WTC11 (cell line): ENCODE results near the gene CAB39L. TPM values are rescaled to one million over a fixed set of nuclear protein-coding genes. Genes with fewer than 3 reads are reported as not detected.

Source experiments
- ATAC-seq: fragments of 200-7000 bp; cut with Tn5 transposase; 2 replicates; pipeline ENCODE4 v1.10.0; 2021; ENCODE audit warnings: mild to moderate bottlenecking, moderate library complexity
- CTCF ChIA-PET: fragments of 300-600 bp; sonication (Branson Sonifier 250); formaldehyde crosslinking; loops from one replicate; lab custom pipeline; 2021; ENCODE audit warnings: antibody characterized with exemption; lab: Charles Lee
- POLR2A ChIA-PET: fragments of 350-600 bp; sonication (Branson Sonifier 250); formaldehyde crosslinking; loops from one replicate; lab custom pipeline; 2021; ENCODE audit warnings: antibody characterized with exemption; lab: Charles Lee
- DNase-seq: peaks from one replicate; pipeline ENCODE4 v3.0.0; 2021; ENCODE audit warnings: low spot score
- H3K27ac Mint-ChIP-seq: 2 replicates; pipeline ENCODE4 v1.8.0; 2021; ENCODE audit warnings: mixed read lengths
- H3K27me3 Mint-ChIP-seq: 2 replicates; pipeline ENCODE4 v1.8.0; 2021; ENCODE audit warnings: low read depth, mild to moderate bottlenecking, moderate library complexity, mixed read lengths
- H3K36me3 Mint-ChIP-seq: 2 replicates; pipeline ENCODE4 v1.8.0; 2021; ENCODE audit warnings: mixed read lengths
- H3K4me1 Mint-ChIP-seq: 2 replicates; pipeline ENCODE4 v1.8.0; 2022; ENCODE audit warnings: mixed read lengths
- H3K4me3 Mint-ChIP-seq: 2 replicates; pipeline ENCODE4 v1.8.0; 2021; ENCODE audit warnings: mild to moderate bottlenecking, moderate library complexity, mixed read lengths
- H3K9me3 Mint-ChIP-seq: 2 replicates; pipeline ENCODE4 v1.8.0; 2021; ENCODE audit warnings: mixed read lengths
- AR ChIP-seq: fragments of 250-450 bp; sonication (Bioruptor Pico); IDR thresholded peaks from 2 replicates; pipeline ENCODE4 v1.9.0; 2021; ENCODE audit warnings: mild to moderate bottlenecking
- CDX4 ChIP-seq: fragments of 250-450 bp; sonication (Bioruptor Pico); IDR thresholded peaks from 2 replicates; pipeline ENCODE4 v1.9.0; 2021; ENCODE audit warnings: moderate library complexity, mild to moderate bottlenecking, inconsistent platforms, borderline replicate concordance
- CTCF ChIP-seq: fragments of 200-600 bp; IDR thresholded peaks from 2 replicates; pipeline ENCODE4 v1.8.0; 2022; ENCODE audit warnings: antibody characterized with exemption
- ERG ChIP-seq: fragments of 250-450 bp; sonication (Bioruptor Pico); IDR thresholded peaks from 2 replicates; pipeline ENCODE4 v1.8.0; 2021; ENCODE audit warnings: mild to moderate bottlenecking
- ETV6 ChIP-seq: sonication (generic); formaldehyde crosslinking; IDR thresholded peaks from 2 replicates; pipeline ENCODE4 v1.8.1; 2022; ENCODE audit warnings: mild to moderate bottlenecking, missing genetic modification reagents
- FOXP1 ChIP-seq: sonication (generic); formaldehyde crosslinking; IDR thresholded peaks from 2 replicates; pipeline ENCODE4 v1.8.0; 2022; ENCODE audit warnings: missing genetic modification reagents, mild to moderate bottlenecking, moderate library complexity, borderline replicate concordance
- GABPB1 ChIP-seq: sonication (generic); formaldehyde crosslinking; IDR thresholded peaks from 2 replicates; pipeline ENCODE4 v1.8.1; 2023; ENCODE audit warnings: mild to moderate bottlenecking, missing genetic modification reagents
- HMGA2 ChIP-seq: fragments of 250-450 bp; sonication (Bioruptor Pico); IDR thresholded peaks from 2 replicates; pipeline ENCODE4 v1.4.0; 2021; ENCODE audit warnings: mild to moderate bottlenecking, moderate library complexity
- IRF1 ChIP-seq: sonication (generic); formaldehyde crosslinking; IDR thresholded peaks from 2 replicates; pipeline ENCODE4 v1.8.0; 2023; ENCODE audit warnings: missing genetic modification reagents
- JUN ChIP-seq: sonication (generic); formaldehyde crosslinking; IDR thresholded peaks from 2 replicates; pipeline ENCODE4 v1.8.0; 2023; ENCODE audit warnings: mild to moderate bottlenecking, missing genetic modification reagents
- NFATC4 ChIP-seq: fragments of 250-450 bp; sonication (Bioruptor Pico); IDR thresholded peaks from 2 replicates; pipeline ENCODE4 v1.9.0; 2021; ENCODE audit warnings: mild to moderate bottlenecking
- NFE2L1 ChIP-seq: sonication (generic); formaldehyde crosslinking; IDR thresholded peaks from 2 replicates; pipeline ENCODE4 v1.8.1; 2023; ENCODE audit warnings: missing genetic modification reagents
- RELA ChIP-seq: sonication (generic); formaldehyde crosslinking; IDR thresholded peaks from 2 replicates; pipeline ENCODE4 v1.8.1; 2022; ENCODE audit warnings: missing genetic modification reagents, mild to moderate bottlenecking, borderline replicate concordance
- SMAD3 ChIP-seq: sonication (generic); formaldehyde crosslinking; IDR thresholded peaks from 2 replicates; pipeline ENCODE4 v1.8.0; 2022; ENCODE audit warnings: missing genetic modification reagents, mild to moderate bottlenecking, borderline replicate concordance
- TEAD4 ChIP-seq: sonication (generic); formaldehyde crosslinking; IDR thresholded peaks from 2 replicates; pipeline ENCODE4 v1.8.0; 2022; ENCODE audit warnings: mild to moderate bottlenecking, missing genetic modification reagents
- ZNF232 ChIP-seq: sonication (generic); formaldehyde crosslinking; IDR thresholded peaks from 2 replicates; pipeline ENCODE4 v1.8.0; 2022; ENCODE audit warnings: mild to moderate bottlenecking, missing genetic modification reagents
- ZNF263 ChIP-seq: sonication (generic); formaldehyde crosslinking; IDR thresholded peaks from 2 replicates; pipeline ENCODE4 v1.8.1; 2022; ENCODE audit warnings: low read depth, mild to moderate bottlenecking, moderate library complexity, missing genetic modification reagents
- ZNF281 ChIP-seq: sonication (generic); formaldehyde crosslinking; IDR thresholded peaks from 2 replicates; pipeline ENCODE4 v1.8.0; 2023; ENCODE audit warnings: mild to moderate bottlenecking, missing genetic modification reagents
- ZNF423 ChIP-seq: fragments of 250-450 bp; sonication (Bioruptor Pico); IDR thresholded peaks from 2 replicates; pipeline ENCODE4 v2.1.2; 2022; ENCODE audit warnings: mild to moderate bottlenecking, moderate library complexity
- total RNA-seq: library from RNA; stranded (reverse); gene quantifications from 3 replicates; pipeline ENCODE4 v1.2.3, GENCODE V29; 2021

The CAB39L gene
- total RNA-seq, 1 experiment from 2014 or later = 3.3 TPM

GRCh38 chr13:49357694-49358093 lies 86.2 kb downstream of the CAB39L start (continued):
- no peak for TF ChIP-seq AR (CRISPR knock-in tag)
- no peak for TF ChIP-seq CTCF
- no peak for TF ChIP-seq ERG (CRISPR knock-in tag)
- TF ChIP-seq FOXP1 (CRISPR knock-in tag) = no peak
- TF ChIP-seq ETV6 (CRISPR knock-in tag) = no peak
- TF ChIP-seq RELA (CRISPR knock-in tag) = no peak
- no peak for TF ChIP-seq HMGA2 (CRISPR knock-in tag)
- TF ChIP-seq ZNF263 (CRISPR knock-in tag) = no peak
- TF ChIP-seq CDX4 (CRISPR knock-in tag) = no peak
- no peak for TF ChIP-seq TEAD4 (CRISPR knock-in tag)
- TF ChIP-seq ZNF423 (CRISPR knock-in tag) = no peak
- TF ChIP-seq NFATC4 (CRISPR knock-in tag) = no peak
- TF ChIP-seq NFE2L1 (CRISPR knock-in tag) = no peak
- TF ChIP-seq SMAD3 (CRISPR knock-in tag) = no peak
- no peak for TF ChIP-seq IRF1
- TF ChIP-seq ZNF232 (CRISPR knock-in tag) = no peak

- H3K4me3 Mint-ChIP-seq = no peak overlapping the region
- H3K4me1 Mint-ChIP-seq = no peaks in the 10 kb centered on the region
- no peaks in the 10 kb centered on the region for H3K36me3 Mint-ChIP-seq
- POLR2A ChIA-PET = no interaction called here
- CTCF ChIA-PET = no interaction called here
- DNase-seq (no peak), ATAC-seq (no peak)
- peaks cover 6% of the 10 kb centered on the region for H3K9me3 Mint-ChIP-seq
- no peak overlapping the region for H3K27ac Mint-ChIP-seq
- no peaks in the 10 kb centered on the region; the same call in 1 of the 2 replicates for H3K27me3 Mint-ChIP-seq
- no peak for TF ChIP-seq JUN
- TF ChIP-seq ZNF281 (CRISPR knock-in tag) = no peak
- TF ChIP-seq GABPB1 = no peak
Measured at GRCh38 chr13:49356223-49356622, 87.6 kb downstream of the CAB39L start.
